Forelimb muscle (tissue), 1 donor: Measurements from ENCODE around the gene ERI2. TPM values are rescaled to one million over a fixed set of nuclear protein-coding genes. Genes with fewer than 3 reads are reported as not detected.
"Not testable (repeated sequence)": the region's sequence is repeated elsewhere in the genome, so short reads cannot be mapped to it uniquely, and the experiment has no call there.

Source experiments
- DNase-seq: peaks from one replicate; pipeline ENCODE4 v3.0.0-alpha.2; 2013; ENCODE audit warnings: low read depth
- polyA plus RNA-seq: library from polyadenylated mRNA; unstranded; fragments of 120-200 nt; gene quantifications from one replicate; pipeline ENCODE4 v1.2.1, GENCODE V29; 2013; ENCODE audit not compliant: insufficient read length

Gene ERI2
- polyA plus RNA-seq, 1 donor, result 17.2 TPM

DNA sequence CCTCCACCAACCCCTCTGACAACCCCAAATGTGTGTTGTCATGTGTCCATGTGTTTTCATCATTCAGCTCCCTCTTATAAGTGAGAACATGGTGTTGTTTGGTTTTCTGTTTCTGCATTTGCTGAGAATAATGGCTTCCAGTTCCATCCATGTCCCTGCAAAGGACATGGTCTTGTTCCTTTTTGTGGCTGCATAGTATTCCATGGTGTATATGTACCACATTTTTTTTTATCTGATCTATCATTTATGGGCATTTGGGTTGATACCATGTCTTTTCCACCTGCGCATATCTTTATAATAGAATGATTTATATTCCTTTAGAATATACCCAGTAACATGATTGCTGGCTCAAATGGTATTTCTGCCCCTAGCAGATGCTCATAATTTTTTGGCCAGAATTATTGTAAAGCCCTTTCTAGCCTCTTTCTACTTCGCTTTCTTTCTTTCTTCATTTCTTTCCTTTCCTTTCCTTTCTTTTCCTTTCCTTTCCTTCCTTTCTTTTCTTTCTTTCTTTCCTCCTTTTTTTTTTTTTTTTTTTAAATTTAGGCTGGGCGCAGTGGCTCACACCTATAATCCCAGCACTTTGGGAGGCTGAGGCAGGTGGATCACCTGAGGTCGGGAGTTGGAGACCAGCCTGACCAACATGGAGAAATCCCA, 12.8 kb upstream of the ERI2 start:
- DNase-seq, result no peak

DNA sequence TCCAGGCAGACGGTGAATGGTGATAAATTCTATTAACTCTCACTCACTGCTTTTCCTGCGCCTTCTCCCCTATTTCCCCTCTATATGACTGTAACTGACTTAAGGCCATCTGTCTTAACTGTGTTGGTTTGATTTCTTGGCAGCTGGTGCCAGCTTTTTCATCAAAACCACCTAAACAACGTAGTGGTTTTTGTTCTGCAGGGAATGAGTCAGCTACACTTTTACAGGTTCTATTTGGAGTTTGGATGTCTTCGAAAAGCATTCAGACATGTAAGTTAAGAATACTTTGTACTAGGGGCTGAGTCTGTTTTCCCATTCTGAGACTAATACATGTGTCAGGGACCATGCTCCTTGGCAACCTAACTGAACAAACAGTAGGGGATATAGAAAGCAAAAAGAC, 8.5 kb upstream of the ERI2 start:
- DNase-seq, result no peak

DNA sequence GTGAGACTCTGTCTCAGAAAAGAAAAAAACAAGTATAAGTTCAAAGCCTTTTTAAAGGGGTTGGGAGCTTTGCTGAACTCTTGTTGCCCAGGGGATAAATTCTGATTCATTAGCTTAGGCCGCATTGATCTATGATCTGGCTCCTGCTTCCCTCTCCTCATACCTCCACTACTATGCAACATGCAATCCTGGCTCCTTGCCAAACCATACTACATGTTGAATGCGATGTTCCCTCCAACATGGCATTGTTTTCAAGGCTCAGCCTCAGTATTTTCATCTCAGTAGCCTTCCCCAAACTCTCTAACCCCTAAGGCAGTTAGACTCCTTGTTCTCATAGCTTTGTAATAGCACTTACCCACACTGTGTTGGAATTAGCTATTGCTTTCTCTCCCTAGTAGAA, 6.2 kb upstream of the ERI2 start:
- DNase-seq, result no peak

DNA sequence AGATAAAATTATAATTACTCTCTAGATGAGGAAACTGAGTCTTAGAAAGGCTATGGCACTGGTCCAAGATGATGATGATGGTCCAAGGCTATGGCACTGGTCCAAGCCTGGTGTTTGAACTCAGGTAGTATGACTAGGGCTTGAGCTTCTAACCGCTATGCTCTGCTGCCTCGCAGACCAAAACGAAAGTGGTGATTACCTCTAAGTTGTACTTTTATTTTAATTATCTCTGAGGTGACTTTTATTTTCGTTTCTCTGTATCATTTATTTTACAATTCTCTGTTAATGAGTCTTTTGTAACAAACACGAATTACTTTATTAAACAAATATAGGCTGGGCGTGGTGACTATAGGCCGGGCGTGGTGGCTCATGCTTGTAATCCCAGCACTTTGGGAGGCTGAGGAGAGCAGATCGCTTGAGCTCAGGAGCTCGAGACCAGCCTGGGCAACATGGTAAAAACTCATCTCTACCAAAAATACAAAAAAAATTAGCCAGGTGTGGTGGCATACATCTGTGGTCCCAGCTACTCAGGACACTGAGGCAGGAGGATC, 5.7 kb upstream of the ERI2 start:
- DNase-seq, result no peak

DNA sequence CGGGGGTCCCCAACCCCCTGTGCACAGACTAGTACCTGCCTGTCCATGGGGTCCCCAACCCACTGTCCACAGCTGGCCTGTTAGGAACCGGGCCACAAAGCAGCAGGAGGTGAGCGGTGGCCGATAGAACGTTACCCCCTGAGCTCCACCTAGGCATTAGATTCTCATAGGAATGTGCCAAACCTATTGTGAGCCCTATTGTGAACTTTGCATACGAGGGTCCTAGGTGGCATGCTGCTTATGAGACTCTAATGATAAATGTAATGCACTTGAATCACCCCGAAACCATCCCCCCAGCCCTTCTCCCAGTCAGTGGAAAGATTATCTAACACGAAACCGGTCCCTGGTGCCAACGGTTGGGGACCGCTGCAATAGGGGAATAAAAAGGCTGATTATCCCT, 1.6 kb upstream of the ERI2 start:
- DNase-seq, result no peak

DNA sequence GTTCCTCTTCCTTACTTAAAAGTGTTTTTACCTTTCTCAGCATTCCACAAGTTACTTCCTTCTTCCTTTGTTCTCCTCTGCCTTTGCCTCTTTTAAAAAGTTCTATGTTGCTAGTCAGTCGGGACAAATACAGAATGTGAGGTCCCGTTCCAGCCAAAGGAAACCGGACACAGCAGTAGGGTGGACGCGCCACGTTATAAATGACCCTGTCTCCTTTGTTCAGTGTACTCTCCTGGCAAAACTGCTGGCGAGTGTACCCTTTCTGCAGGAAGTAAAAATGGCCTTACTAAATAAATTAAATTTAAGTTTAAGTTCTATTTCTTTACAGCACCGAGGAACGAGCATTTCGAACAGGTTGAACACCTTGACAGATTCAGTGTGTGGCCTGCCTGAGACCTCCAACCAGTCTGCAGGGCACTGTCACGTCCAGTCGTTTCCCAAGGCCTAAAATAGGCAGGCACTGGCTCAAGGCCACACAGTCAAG, 546 bp downstream of the ERI2 start:
- not testable (repeated sequence) for DNase-seq

GRCh38 chr16:20803561-20804214, 2.6 kb downstream of the ERI2 start:
- no peak for DNase-seq

DNA sequence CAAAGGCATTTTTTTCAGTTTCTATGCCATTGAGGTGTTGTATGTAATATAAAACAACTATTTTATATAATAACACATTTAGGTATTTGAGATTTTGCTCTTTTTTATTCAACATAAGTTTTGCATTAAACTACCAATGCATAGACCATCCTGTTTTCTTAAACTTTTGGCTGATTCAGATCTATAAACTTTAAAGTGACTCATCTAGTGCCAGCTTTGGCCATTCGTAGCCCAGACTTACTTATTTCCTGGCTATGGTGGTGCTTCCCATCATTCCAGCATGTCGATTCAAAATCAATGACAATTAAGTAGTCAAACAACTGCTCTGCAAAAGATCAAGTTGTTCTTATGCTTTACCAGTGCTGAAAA, 3.1 kb downstream of the ERI2 start:
- no peak for DNase-seq

GRCh38 chr16:20801278-20801677, 5.0 kb downstream of the ERI2 start:
- no peak for DNase-seq

- no peak for DNase-seq
Measured at GRCh38 chr16:20799599-20799998, 6.7 kb downstream of the ERI2 start.

GRCh38 chr16:20798364-20798763, 7.9 kb downstream of the ERI2 start:
- DNase-seq, result no peak

DNA sequence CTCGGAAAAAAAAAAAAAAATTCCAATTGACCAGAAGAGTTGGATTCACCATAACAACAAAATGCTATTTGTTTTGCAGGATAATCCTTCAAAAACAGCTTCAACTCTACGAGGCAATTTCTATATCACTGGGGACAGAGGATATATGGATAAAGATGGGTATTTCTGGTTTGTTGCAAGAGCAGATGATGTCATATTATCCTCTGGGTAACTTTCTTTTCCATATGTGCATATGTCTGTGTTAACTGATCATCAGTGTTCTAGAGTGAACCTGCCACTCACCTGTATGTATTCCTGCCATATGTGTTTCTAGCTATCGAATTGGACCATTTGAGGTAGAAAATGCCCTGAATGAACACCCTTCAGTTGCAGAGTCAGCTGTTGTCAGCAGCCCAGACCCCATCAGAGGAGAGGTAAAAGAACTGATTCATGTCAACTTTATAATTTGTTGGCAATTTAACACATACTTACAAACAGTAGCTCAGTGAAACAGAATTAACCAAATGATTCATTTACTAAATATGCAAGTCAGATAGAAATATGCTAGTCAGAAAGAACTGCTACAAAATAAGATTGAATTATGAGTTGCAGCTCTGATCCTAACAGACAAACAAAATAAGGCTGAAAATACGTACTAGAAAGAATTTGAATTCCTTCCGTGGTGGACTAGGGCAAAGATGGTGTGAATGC, 14.2 kb downstream of the ERI2 start:
- DNase-seq, result no peak

GRCh38 chr16:20789130-20789529, 17.1 kb downstream of the ERI2 start:
- DNase-seq, result no peak

- DNase-seq, result no peak
Measured at GRCh38 chr16:20784204-20784603, 22.1 kb downstream of the ERI2 start.

DNA sequence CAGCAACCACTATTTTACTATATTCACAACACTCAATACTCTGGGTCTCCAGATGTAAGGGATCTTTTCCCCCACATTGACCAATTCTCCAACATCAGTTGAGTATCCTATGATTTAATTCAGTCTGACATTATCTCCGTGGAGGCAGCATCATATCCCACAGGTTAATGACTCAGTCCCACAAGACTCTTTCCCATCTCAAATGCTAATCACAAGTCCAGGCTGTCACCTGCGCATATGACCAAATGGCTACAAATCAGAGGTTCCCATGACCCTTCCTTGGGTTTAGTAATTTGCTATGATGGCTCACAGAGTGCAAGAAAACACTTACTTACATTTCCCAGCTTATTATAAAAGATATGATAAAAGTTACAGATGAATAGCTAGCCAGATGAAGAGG, 23.8 kb downstream of the ERI2 start:
- DNase-seq, result no peak

DNA sequence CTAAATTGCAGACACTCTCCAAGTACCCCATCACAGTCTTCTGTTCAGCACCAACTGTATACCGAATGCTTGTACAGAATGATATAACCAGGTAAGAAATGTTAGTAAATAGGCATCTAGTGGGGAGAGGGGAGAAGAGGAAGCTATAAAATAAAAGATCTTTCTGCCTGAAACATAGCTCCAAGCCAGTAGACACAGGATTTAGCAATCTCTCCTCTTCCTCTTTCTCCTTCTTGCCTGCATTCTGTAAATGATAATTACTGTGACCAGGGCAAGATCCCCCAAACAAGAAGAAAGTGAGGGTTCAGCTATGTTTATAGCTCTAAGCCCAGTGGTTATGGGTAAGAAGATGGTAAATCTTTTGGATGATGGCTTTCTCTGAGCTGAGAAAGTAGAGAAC, 24.6 kb downstream of the ERI2 start:
- no peak for DNase-seq

DNA sequence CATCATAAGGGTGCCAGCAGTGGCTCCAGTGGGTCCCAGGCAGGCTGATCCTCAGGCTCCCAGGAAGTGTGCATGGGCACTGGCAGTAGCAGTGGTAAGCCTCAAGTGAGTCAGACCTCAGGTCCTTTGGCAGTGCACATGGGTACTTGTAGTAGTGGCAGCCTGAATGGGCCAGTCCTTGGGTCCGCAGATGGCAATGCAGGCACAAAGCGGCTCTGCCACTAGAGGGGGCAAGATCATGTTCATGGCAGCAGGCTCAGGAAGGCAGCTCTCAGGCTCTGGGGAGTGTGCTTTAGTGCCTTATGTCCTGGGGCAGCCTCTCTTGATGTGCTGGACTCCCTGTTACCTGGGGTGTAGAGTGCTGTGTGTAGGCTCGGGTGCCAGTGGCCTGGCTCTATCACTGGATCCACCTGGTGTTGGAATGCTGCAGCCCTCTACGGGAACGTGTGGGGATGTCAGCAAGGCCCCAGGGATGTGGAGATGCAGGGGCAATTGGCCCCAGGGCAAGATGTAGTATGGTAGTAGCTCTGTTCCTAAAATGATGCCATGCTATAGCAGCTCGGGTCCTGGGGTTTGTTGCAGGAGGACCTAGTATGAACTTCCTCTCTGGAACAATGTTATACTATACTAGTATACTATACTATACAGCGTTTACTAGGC, 31.4 kb downstream of the ERI2 start:
- DNase-seq, result no peak

DNA sequence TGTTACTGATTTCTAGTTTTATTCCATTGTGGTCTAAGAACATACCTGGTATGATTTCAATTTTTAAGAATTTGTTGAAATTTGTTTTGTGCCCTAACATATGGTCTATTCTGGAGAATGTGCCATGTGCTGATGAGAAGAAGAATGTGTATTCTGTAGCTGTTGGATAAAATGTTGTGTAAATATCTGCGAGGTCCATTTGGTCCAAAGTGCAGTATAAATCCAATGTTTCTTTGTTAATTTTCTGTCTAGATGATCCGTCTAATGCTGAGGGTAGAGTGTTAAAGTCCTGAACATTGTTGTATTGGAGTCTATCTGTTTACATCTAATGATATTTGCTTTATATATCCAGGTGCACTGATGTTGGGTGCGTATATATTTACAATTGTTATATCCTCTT, 32.6 kb downstream of the ERI2 start:
- DNase-seq, result no peak

- no peak for DNase-seq
Measured at GRCh38 chr16:20768818-20769217, 37.5 kb downstream of the ERI2 start.

DNA sequence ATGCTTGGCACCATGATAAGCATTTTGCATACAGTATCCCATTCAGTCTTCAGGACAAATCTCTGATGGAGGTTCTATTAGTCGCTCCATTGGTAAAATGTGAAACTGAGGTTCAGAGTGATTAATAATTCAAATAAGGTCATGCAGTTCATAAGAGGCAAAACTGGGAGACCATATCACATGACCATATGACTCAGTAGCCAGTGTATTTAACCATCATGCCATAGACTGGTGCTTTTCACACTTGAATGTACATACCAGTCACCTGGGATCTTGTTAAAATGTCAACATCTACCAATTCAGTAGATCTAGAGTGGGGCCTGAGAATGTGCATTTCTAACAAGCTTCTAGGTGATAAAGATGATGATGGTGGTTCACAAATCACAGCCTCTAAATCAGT, 38.2 kb downstream of the ERI2 start:
- DNase-seq, result no peak

DNA sequence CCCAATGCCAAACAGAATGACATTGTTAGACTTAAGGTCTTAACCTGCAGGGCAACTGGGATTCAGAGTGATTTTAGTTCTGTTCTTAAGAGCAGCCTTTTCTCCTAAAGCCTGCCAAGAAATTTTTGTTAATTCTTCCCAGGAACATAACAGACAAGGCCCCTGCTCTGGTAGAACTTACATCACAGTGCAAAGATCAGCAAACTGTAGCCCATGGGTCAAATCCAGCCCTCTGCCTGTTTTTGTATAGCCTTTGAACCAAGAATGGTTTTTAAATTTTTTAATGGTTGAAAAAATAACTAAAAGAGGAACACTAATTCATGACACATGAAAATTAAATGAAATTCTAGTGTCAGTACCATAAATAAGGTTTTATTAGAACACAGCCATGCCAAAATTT, 38.7 kb downstream of the ERI2 start:
- DNase-seq, result no peak

- DNase-seq, result no peak
Measured at GRCh38 chr16:20766294-20766693, 40.0 kb downstream of the ERI2 start.
